ENCODE results near the gene NHLRC2. TPM values are rescaled to one million over a fixed set of nuclear protein-coding genes. Genes with fewer than 3 reads are reported as not detected.

The NHLRC2 gene
- polyA plus RNA-seq, 3 donors: 2.7 to 4.9 (median 4.3) TPM

GRCh38 chr10:113893570-113893969, 39.1 kb downstream of the NHLRC2 start:
- H3K27ac ChIP-seq (ENCODE audit: low read depth, low read length): no peak overlapping the region
- 29 to 87% (median 85%) methylated on average over 2 of the region's 2 CpGs for WGBS, 3 donors

- no peak overlapping the region for H3K27ac ChIP-seq (ENCODE audit: low read depth, low read length)
- WGBS, 3 donors: 74 to 100% (median 95%) methylated on average over 1 of the region's 1 CpG
These were observed 40.1 kb downstream of the NHLRC2 start for GRCh38 chr10:113894581-113894980.

- no peak overlapping the region for H3K27ac ChIP-seq (ENCODE audit: low read depth, low read length)
These were observed 40.6 kb downstream of the NHLRC2 start for GRCh38 chr10:113895018-113895417.

- H3K27ac ChIP-seq (ENCODE audit: low read depth, low read length): no peak overlapping the region
- 74 to 93% (median 78%) methylated on average over 6 of the region's 6 CpGs for WGBS, 3 donors
These were observed 43.5 kb downstream of the NHLRC2 start for GRCh38 chr10:113897693-113898618.

GRCh38 chr10:113899952-113900598, 45.6 kb downstream of the NHLRC2 start:
- 93 to 96% (median 96%) methylated on average over 2 of the region's 2 CpGs for WGBS, 3 donors

GRCh38 chr10:113905756-113906155, 51.3 kb downstream of the NHLRC2 start:
- WGBS, 3 donors: 88 to 100% (median 91%) methylated on average over 1 of the region's 1 CpG
- H3K27ac ChIP-seq (ENCODE audit: low read depth, low read length): no peak overlapping the region

More at GRCh38 chr10:113899952-113900598, 45.6 kb downstream of the NHLRC2 start:
- H3K27ac ChIP-seq (ENCODE audit: low read depth, low read length): no peak overlapping the region

- H3K27ac ChIP-seq (ENCODE audit: low read depth, low read length): no peak overlapping the region
- WGBS, 3 donors: 62 to 88% (median 87%) methylated on average over 3 of the region's 3 CpGs
These were observed 52.7 kb downstream of the NHLRC2 start for GRCh38 chr10:113907166-113907565.

GRCh38 chr10:113908236-113908635, 53.8 kb downstream of the NHLRC2 start:
- no peak overlapping the region for H3K27ac ChIP-seq (ENCODE audit: low read depth, low read length)
- WGBS, 3 donors: 83 to 91% (median 90%) methylated on average over 1 of the region's 1 CpG

GRCh38 chr10:113911113-113911512, 56.7 kb downstream of the NHLRC2 start:
- H3K27ac ChIP-seq (ENCODE audit: low read depth, low read length): no peak overlapping the region
- WGBS, 3 donors: 45 to 100% (median 86%) methylated on average over 1 of the region's 1 CpG

- H3K27ac ChIP-seq (ENCODE audit: low read depth, low read length): no peak overlapping the region
- 82 to 97% (median 91%) methylated on average over 6 of the region's 6 CpGs for WGBS, 3 donors
These were observed 57.4 kb downstream of the NHLRC2 start for GRCh38 chr10:113911839-113912238.

GRCh38 chr10:113912582-113912981, 58.1 kb downstream of the NHLRC2 start:
- H3K27ac ChIP-seq (ENCODE audit: low read depth, low read length): no peak overlapping the region
- 95 to 97% (median 96%) methylated on average over 7 of the region's 7 CpGs for WGBS, 3 donors

- 84 to 90% (median 88%) methylated on average over 2 of the region's 2 CpGs for WGBS, 3 donors
- no peak overlapping the region for H3K27ac ChIP-seq (ENCODE audit: low read depth, low read length)
These were observed 60.5 kb downstream of the NHLRC2 start for GRCh38 chr10:113914956-113915355.

GRCh38 chr10:113915540-113915939, 61.1 kb downstream of the NHLRC2 start:
- WGBS, 3 donors: 92 to 98% (median 97%) methylated on average over 2 of the region's 2 CpGs
- no peak overlapping the region for H3K27ac ChIP-seq (ENCODE audit: low read depth, low read length)

GRCh38 chr10:113916053-113916452, 61.6 kb downstream of the NHLRC2 start:
- no peak overlapping the region for H3K27ac ChIP-seq (ENCODE audit: low read depth, low read length)
- 87 to 90% (median 89%) methylated on average over 2 of the region's 2 CpGs for WGBS, 3 donors

- H3K27ac ChIP-seq (ENCODE audit: low read depth, low read length): no peak overlapping the region
- WGBS, 3 donors: 87 to 95% (median 93%) methylated on average over 3 of the region's 3 CpGs
These were observed 63.2 kb downstream of the NHLRC2 start for GRCh38 chr10:113917636-113918035.

GRCh38 chr10:113920114-113920513, 65.7 kb downstream of the NHLRC2 start:
- no peak overlapping the region for H3K27ac ChIP-seq (ENCODE audit: low read depth, low read length)
- 73 to 86% (median 83%) methylated on average over 3 of the region's 3 CpGs for WGBS, 3 donors

- 45 to 62% (median 52%) methylated on average over 3 of the region's 3 CpGs for WGBS, 3 donors
- H3K27ac ChIP-seq (ENCODE audit: low read depth, low read length): no peak overlapping the region
These were observed 66.4 kb downstream of the NHLRC2 start for GRCh38 chr10:113920875-113921274.

- no peak overlapping the region for H3K27ac ChIP-seq (ENCODE audit: low read depth, low read length)
- WGBS, 3 donors: 46 to 50% (median 46%) methylated on average over 5 of the region's 5 CpGs
These were observed 67.3 kb downstream of the NHLRC2 start for GRCh38 chr10:113921561-113922370.
